A673 (cell line): Measurements from ENCODE around the gene SLC25A25. TPM values are rescaled to one million over a fixed set of nuclear protein-coding genes. Genes with fewer than 3 reads are reported as not detected.
"Not testable (repeated sequence)": the region's sequence is repeated elsewhere in the genome, so short reads cannot be mapped to it uniquely, and the experiment has no call there.

ENCODE experiments used
- BruUV-seq: library from RNA; stranded (reverse); fragments of 400-500 nt; replicated peaks from 2 replicates; lab custom pipeline; 2021; lab: Mats Ljungman, UMichigan
- CTCF ChIA-PET: fragments of 300-600 bp; sonication (Branson Sonifier 250); formaldehyde crosslinking; loops from one replicate; lab custom pipeline; 2022; ENCODE audit warnings: antibody characterized with exemption; lab: Charles Lee
- POLR2A ChIA-PET: fragments of 300-600 bp; sonication (Branson Sonifier 250); formaldehyde crosslinking; loops from one replicate; lab custom pipeline; 2022; ENCODE audit warnings: antibody characterized with exemption; ENCODE audit not compliant: low non-redundant PET; lab: Charles Lee
- DNase-seq: peaks from one replicate; pipeline ENCODE4 v3.0.0-alpha.2; 2015; ENCODE audit warnings: low spot score
- H3K27ac ChIP-seq: fragments of 200-600 bp; sonication (generic); 2 replicates; pipeline ENCODE4 v1.5.1; 2016; ENCODE audit warnings: mixed run types, low read depth, mild to moderate bottlenecking, mixed read lengths, antibody characterized with exemption, low read length; ENCODE audit not compliant: poor library complexity, severe bottlenecking
- H3K27me3 ChIP-seq: fragments of 200-600 bp; sonication (generic); replicated peaks from 2 replicates; pipeline ENCODE4 v1.6.1; 2017; ENCODE audit warnings: mixed run types, low read depth, mild to moderate bottlenecking, mixed read lengths, antibody characterized with exemption, low read length; ENCODE audit not compliant: insufficient read depth, poor library complexity
- H3K36me3 ChIP-seq: fragments of 200-600 bp; sonication (generic); 2 replicates; pipeline ENCODE4 v1.6.1; 2016; ENCODE audit warnings: mixed run types, mild to moderate bottlenecking, mixed read lengths, antibody characterized with exemption, low read length; ENCODE audit not compliant: insufficient read depth, poor library complexity, severe bottlenecking
- H3K4me1 ChIP-seq: fragments of 200-600 bp; sonication (generic); 2 replicates; pipeline ENCODE4 v1.6.1; 2017; ENCODE audit warnings: mixed run types, mild to moderate bottlenecking, mixed read lengths, antibody characterized with exemption, low read length; ENCODE audit not compliant: insufficient read depth, poor library complexity, severe bottlenecking
- H3K4me3 ChIP-seq: fragments of 200-600 bp; sonication (generic); 2 replicates; pipeline ENCODE4 v1.5.1; 2016; ENCODE audit warnings: low read depth, mixed run types, mild to moderate bottlenecking, mixed read lengths, low read length; ENCODE audit not compliant: poor library complexity, severe bottlenecking
- H3K9me3 ChIP-seq: fragments of 200-600 bp; sonication (generic); 2 replicates; pipeline ENCODE4 v1.6.1; 2016; ENCODE audit warnings: mixed run types, low read depth, mild to moderate bottlenecking, mixed read lengths, antibody characterized with exemption, low read length; ENCODE audit not compliant: poor library complexity, severe bottlenecking
- CTCF ChIP-seq: fragments of 300-800, 200-600 bp; sonication (generic); conservative IDR thresholded peaks from 2 replicates; pipeline ENCODE4 v1.5.1; 2017; ENCODE audit warnings: low read depth, mild to moderate bottlenecking, antibody characterized with exemption, low read length, moderate library complexity, mixed read lengths
- EZH2 ChIP-seq: fragments of 200-600 bp; sonication (generic); IDR thresholded peaks from 2 replicates; pipeline ENCODE4 v1.6.1; 2017; ENCODE audit warnings: borderline replicate concordance, low read depth, mild to moderate bottlenecking, mixed read lengths, antibody characterized with exemption, low read length; ENCODE audit not compliant: poor library complexity, severe bottlenecking
- intact Hi-C: fragments of 100-400 bp; cut with micrococcal nuclease; formaldehyde crosslinking; loops from one replicate; pipeline ENCODE4 v1.10.0; 2022; ENCODE audit not compliant: unreplicated experiment
- total RNA-seq: library from RNA; stranded (reverse); gene quantifications from 2 replicates; pipeline ENCODE4 v1.2.3, GENCODE V29; 2021

Gene SLC25A25
- total RNA-seq, 1 experiment from 2014 or later = 24.7 TPM

DNA sequence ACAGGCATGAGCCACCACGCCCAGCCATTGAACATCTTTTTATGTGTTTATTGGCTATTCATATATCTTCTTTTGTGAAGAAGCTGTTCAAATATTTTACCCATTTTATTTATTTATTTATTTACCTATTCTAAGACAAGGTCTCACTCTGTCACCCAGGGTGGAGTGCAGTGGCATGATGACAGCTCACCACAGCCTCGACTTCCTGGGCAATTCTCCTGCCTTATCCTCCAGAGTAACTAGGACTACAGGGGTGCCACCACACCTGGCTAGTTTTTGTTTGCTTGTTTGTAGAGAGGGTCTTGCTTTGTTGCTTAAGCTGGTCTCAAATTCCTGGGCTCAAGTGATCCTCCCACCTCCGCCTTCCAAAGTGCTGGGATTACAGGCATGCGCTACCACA is 34.4 kb upstream of the SLC25A25 start:
- no peak for DNase-seq
- TF ChIP-seq CTCF (no peak), EZH2 (no peak)
- no TSS peak for BruUV-seq
- Histone ChIP-seq H3K27ac (no peak overlapping the region), H3K4me1 (no peaks in the 10 kb centered on the region), H3K4me3 (no peak overlapping the region), H3K27me3 (no peaks in the 10 kb centered on the region), H3K36me3 (no peaks in the 10 kb centered on the region), H3K9me3 (no peaks in the 10 kb centered on the region)
- ChIA-PET POLR2A (no interaction called here), CTCF (interaction anchor here (3.0 kb wide), 1 partner anchor 91 kb away, joined by 22 read pairs; no protein-coding TSS in a partner anchor)
- intact Hi-C loops = no loop called here

DNA sequence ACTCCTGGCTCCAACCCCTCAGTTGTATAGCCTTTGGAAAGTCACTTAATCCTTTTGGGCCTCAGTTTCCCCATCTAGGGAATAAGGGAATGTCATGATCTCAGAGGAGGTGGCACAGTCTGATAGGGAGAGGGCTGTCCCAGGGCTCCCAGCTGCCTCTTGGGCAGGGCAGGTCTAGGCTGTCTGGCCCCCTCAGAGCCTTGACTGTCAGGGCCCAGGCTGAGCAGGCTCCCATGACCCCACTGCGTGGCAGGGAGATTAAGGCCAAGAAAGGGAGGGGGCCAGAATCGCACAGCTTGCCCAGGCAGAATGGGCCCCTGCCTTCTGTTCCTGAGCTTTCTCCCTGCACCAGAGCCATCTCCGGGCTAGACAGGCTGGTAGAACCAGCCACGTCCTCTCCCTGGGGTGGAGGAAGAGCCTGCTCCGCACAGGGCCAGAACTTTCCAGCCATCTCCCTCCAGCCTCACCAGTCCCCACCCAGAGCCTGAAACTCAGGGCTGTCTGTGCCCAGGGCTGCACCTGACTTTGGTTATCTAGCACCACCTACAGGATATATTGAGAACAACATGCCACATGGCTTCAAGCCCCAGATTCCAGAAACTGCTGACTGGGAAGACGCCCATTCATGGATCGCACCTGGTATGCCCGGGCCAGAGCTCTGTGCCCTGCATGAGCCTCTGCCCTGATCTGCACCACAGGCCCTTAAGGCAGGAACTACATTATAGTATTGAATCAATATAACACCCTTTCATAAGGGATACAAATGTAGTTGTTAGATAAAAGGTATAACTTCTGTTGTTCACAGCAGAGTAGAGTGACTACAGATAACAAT is 33.0 kb upstream of the SLC25A25 start:
- BruUV-seq = no TSS peak
- no peaks in the 10 kb centered on the region for H3K9me3 ChIP-seq
- no peak overlapping the region for H3K4me3 ChIP-seq
- DNase-seq = peak; percentile 82
- no peak overlapping the region for H3K27ac ChIP-seq
- intact Hi-C loops = loop anchor here (1.0 kb wide), 1 partner anchor 92 kb away; no protein-coding TSS in a partner anchor
- CTCF ChIA-PET = interaction anchor here (0.6 to 3.0 kb wide), 2 partner anchors 61 to 92 kb away, joined by 5 to 22 read pairs; no protein-coding TSS in a partner anchor
- H3K36me3 ChIP-seq = no peaks in the 10 kb centered on the region
- TF ChIP-seq CTCF (peak; percentile 86), EZH2 (no peak)
- POLR2A ChIA-PET = no interaction called here
- H3K27me3 ChIP-seq = no peaks in the 10 kb centered on the region
- H3K4me1 ChIP-seq = no peaks in the 10 kb centered on the region

DNA sequence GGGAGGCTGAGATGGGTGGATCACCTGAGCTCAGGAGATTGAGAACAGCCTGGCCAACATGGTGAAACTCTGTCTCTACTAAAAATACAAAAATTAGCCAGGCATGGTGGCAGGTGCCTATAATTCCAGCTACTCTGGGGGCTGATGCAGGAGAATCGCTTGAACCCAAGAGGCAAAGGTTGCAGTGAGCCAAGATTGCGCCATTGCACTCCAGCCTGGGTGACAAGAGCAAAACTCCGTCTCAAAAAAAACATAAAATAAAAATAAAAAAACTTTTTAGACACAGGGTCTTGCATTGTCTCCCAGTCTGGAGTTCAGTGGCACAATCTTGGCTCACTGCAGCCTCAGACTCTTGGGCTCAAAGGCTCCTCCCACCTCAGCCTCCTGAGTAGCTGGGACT is 31.5 kb upstream of the SLC25A25 start:
- H3K4me3 ChIP-seq, intact Hi-C loops, H3K27ac ChIP-seq, H3K36me3 ChIP-seq, BruUV-seq, H3K4me1 ChIP-seq, H3K27me3 ChIP-seq, H3K9me3 ChIP-seq, DNase-seq: not testable (repeated sequence)
- ChIA-PET CTCF (interaction anchor here (0.7 kb wide), 1 partner anchor 30 kb away, joined by 3 read pairs; no protein-coding TSS in a partner anchor), POLR2A (interaction anchor here (0.7 kb wide), 1 partner anchor 617 kb away, joined by 6 read pairs; no protein-coding TSS in a partner anchor)

- DNase-seq, intact Hi-C loops, H3K4me1 ChIP-seq, H3K9me3 ChIP-seq, CTCF ChIA-PET, H3K27ac ChIP-seq, BruUV-seq, H3K4me3 ChIP-seq, H3K27me3 ChIP-seq, POLR2A ChIA-PET, H3K36me3 ChIP-seq: not testable (repeated sequence)
These were observed 27.2 kb upstream of the SLC25A25 start for GRCh38 chr9:128040783-128041182.
